DOHH2 (cell line): Measurements from ENCODE around the gene TANC1.

ENCODE experiments used
- H3F3A ChIP-seq: fragments of 200-600 bp; sonication (generic), shearing (Covaris generic); 2 replicates; pipeline ENCODE4 v1.6.0; 2016; ENCODE audit warnings: antibody characterized with exemption, mild to moderate bottlenecking; ENCODE audit not compliant: control insufficient read depth, insufficient read depth
- H3K27ac ChIP-seq: fragments of 200-600 bp; sonication (generic); 2 replicates; pipeline ENCODE4 v1.5.1; 2014; ENCODE audit warnings: low read depth, mild to moderate bottlenecking, low read length, moderate library complexity
- H3K27me3 ChIP-seq: fragments of 200-600 bp; sonication (generic); 2 replicates; pipeline ENCODE4 v1.6.1; 2014; ENCODE audit warnings: mild to moderate bottlenecking, low read length, mixed read lengths; ENCODE audit not compliant: control insufficient read depth
- H3K36me3 ChIP-seq: fragments of 200-600 bp; sonication (generic); 2 replicates; pipeline ENCODE4 v1.6.1; 2014; ENCODE audit warnings: mild to moderate bottlenecking, low read length, moderate library complexity, mixed read lengths; ENCODE audit not compliant: control insufficient read depth
- H3K4me1 ChIP-seq: fragments of 200-600 bp; sonication (generic); 2 replicates; pipeline ENCODE4 v1.6.1; 2014; ENCODE audit warnings: mild to moderate bottlenecking, low read length, mixed read lengths; ENCODE audit not compliant: control insufficient read depth
- H3K4me2 ChIP-seq: fragments of 200-600 bp; sonication (generic); 2 replicates; pipeline ENCODE4 v1.6.0; 2014; ENCODE audit warnings: mild to moderate bottlenecking, low read length, moderate library complexity
- H3K4me3 ChIP-seq: fragments of 200-600 bp; sonication (generic); 2 replicates; pipeline ENCODE4 v1.5.1; 2014; ENCODE audit warnings: mild to moderate bottlenecking, low read length, mixed read lengths
- H3K79me2 ChIP-seq: fragments of 200-600 bp; sonication (generic); 2 replicates; pipeline ENCODE4 v1.6.1; 2014; ENCODE audit warnings: mild to moderate bottlenecking, low read length, mixed read lengths; ENCODE audit not compliant: control insufficient read depth
- H3K9me2 ChIP-seq: fragments of 200-600 bp; sonication (generic); replicated peaks from 2 replicates; pipeline ENCODE4 v1.6.1; 2014; ENCODE audit warnings: mild to moderate bottlenecking, low read length, mixed read lengths; ENCODE audit not compliant: control insufficient read depth
- H3K9me3 ChIP-seq: fragments of 200-600 bp; sonication (generic); 2 replicates; pipeline ENCODE4 v1.6.1; 2014; ENCODE audit warnings: antibody characterized with exemption, low read length, mixed read lengths; ENCODE audit not compliant: control insufficient read depth, insufficient read depth
- H4K20me1 ChIP-seq: fragments of 200-600 bp; sonication (generic); 2 replicates; pipeline ENCODE4 v1.6.0; 2014; ENCODE audit warnings: low read depth, mild to moderate bottlenecking, antibody characterized with exemption, low read length, moderate library complexity; ENCODE audit not compliant: control insufficient read depth, insufficient read depth
- EZH2phosphoT487 ChIP-seq: fragments of 200-600 bp; sonication (generic); IDR thresholded peaks from 2 replicates; pipeline ENCODE4 v1.6.1; 2017; ENCODE audit warnings: borderline replicate concordance, mild to moderate bottlenecking, antibody characterized with exemption, low read length, moderate library complexity, mixed read lengths
- TF ChIP-seq, protein P1 (sequence below): fragments of 200-600 bp; sonication (generic); IDR thresholded peaks from one replicate; pipeline ENCODE4 v1.5.1; 2014; ENCODE audit warnings: antibody characterized with exemption, mild to moderate bottlenecking, low read depth, low read length; ENCODE audit not compliant: poor library complexity, severe bottlenecking

The TANC1 gene

DNA sequence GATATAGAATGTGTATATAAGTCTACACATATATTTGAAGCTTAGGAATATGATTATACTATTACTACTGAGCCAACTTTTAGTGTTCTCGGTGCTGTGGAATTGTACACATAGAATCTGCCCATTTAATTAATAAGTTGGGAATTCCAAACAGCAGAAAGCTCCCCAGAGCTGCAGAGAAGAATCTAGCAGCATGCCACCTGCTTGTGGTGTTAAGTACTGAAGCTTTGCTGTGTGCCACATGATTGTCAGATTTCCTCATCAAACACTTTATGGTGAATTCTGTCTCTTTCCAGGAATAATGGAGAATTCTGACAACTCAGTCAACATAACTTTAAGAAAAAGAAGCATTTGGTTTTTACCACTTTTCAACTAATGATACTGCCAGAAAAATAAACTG is 200.3 kb downstream of the TANC1 start:
- TF ChIP-seq, protein P1, sequence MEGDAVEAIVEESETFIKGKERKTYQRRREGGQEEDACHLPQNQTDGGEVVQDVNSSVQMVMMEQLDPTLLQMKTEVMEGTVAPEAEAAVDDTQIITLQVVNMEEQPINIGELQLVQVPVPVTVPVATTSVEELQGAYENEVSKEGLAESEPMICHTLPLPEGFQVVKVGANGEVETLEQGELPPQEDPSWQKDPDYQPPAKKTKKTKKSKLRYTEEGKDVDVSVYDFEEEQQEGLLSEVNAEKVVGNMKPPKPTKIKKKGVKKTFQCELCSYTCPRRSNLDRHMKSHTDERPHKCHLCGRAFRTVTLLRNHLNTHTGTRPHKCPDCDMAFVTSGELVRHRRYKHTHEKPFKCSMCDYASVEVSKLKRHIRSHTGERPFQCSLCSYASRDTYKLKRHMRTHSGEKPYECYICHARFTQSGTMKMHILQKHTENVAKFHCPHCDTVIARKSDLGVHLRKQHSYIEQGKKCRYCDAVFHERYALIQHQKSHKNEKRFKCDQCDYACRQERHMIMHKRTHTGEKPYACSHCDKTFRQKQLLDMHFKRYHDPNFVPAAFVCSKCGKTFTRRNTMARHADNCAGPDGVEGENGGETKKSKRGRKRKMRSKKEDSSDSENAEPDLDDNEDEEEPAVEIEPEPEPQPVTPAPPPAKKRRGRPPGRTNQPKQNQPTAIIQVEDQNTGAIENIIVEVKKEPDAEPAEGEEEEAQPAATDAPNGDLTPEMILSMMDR, result no peak
- TF ChIP-seq EZH2phosphoT487, result no peak
- no peaks in the 10 kb centered on the region for H3K27me3 ChIP-seq
- no peaks in the 10 kb centered on the region for H3K79me2 ChIP-seq
- H3K4me2 ChIP-seq, result no peak overlapping the region
- H4K20me1 ChIP-seq, result no peaks in the 10 kb centered on the region
- no peak overlapping the region for H3K4me3 ChIP-seq
- no peaks in the 10 kb centered on the region for H3K9me3 ChIP-seq
- H3K9me2 ChIP-seq, result no peaks in the 10 kb centered on the region
- no peaks in the 10 kb centered on the region for H3F3A ChIP-seq
- no peaks in the 10 kb centered on the region for H3K36me3 ChIP-seq
- H3K27ac ChIP-seq, result no peak overlapping the region
- 0 out of 2 replicates have a peak, but pooled peaks cover 2% of the 10 kb centered on the region for H3K4me1 ChIP-seq

DNA sequence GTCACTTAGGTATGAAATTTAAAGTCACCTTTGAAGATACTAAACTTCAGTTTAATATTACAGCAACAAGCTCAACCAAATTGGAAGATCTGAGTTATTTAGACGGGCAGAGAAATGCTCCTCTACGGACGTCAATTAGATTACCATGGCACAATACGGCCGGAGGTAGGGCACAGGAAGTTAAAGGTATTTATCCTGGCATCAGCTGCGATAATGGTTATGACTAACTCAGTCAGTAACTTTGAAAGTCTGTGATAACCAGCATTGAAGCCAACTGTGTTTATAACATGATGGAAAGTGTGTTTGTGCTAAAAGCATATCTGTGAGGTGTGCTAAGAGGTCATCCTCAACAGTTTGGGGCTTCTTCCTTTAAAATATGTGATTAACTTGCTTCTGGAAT is 200.7 kb downstream of the TANC1 start:
- H3K4me3 ChIP-seq, result no peak overlapping the region
- no peaks in the 10 kb centered on the region for H4K20me1 ChIP-seq
- no peaks in the 10 kb centered on the region for H3K9me3 ChIP-seq

DNA sequence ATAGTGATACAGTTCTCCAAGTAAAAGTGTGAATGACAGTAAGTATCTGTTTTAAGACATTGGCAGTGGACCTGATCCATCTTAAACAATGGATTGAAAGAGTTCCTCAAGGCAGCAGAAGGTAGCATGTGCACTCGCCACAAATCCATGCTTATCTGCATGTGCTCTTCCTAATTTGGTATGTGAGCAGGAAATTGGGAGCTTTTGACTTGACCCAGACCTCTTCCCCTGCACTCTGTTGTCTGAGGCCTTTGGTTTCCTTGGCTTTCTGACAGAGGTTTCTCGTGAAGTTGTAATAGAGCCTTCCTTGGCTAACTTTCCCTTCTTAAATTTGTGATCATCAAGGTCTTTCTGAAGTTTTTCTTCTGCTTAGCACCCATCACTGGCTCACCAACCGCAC is 204.0 kb downstream of the TANC1 start:
- H3F3A ChIP-seq, result no peaks in the 10 kb centered on the region
- H3K9me3 ChIP-seq, result no peaks in the 10 kb centered on the region
- no peak overlapping the region for H3K4me3 ChIP-seq
- no peak overlapping the region for H3K4me2 ChIP-seq
- no peaks in the 10 kb centered on the region for H4K20me1 ChIP-seq
- H3K4me1 ChIP-seq, result no peaks in the 10 kb centered on the region
- H3K27ac ChIP-seq, result no peak overlapping the region
- H3K9me2 ChIP-seq, result no peaks in the 10 kb centered on the region
- no peak for TF ChIP-seq EZH2phosphoT487
- TF ChIP-seq, protein P1, result no peak
- no peaks in the 10 kb centered on the region for H3K27me3 ChIP-seq
- no peaks in the 10 kb centered on the region for H3K36me3 ChIP-seq
- no peaks in the 10 kb centered on the region for H3K79me2 ChIP-seq

More for the DNA sequence above, 200.7 kb downstream of the TANC1 start:
- Histone ChIP-seq H3K79me2 (no peaks in the 10 kb centered on the region), H3F3A (no peaks in the 10 kb centered on the region), H3K27me3 (no peaks in the 10 kb centered on the region), H3K4me2 (no peak overlapping the region), H3K27ac (no peak overlapping the region), H3K36me3 (no peaks in the 10 kb centered on the region), H3K4me1 (no peaks in the 10 kb centered on the region), H3K9me2 (no peaks in the 10 kb centered on the region)
- no peak for TF ChIP-seq EZH2phosphoT487
- TF ChIP-seq, protein P1, result no peak

DNA sequence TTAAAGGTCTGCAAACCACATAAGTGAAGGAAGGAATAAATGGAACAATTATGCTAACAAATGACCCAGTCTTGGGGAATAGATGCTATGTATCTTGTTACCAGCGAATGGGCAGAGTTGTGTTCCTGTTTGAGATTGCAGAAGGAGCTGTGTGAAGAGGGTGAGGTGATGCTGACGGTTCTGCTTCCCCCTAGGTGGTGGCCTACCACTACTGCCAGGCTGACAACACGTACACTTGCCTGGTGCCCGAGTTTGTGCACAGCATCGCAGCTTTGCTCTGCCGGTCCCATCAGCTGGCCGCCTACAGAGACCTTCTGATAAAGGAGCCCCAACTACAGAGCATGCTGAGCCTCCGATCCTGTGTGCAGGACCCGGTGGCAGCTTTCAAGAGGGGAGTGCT is 206.3 kb downstream of the TANC1 start:
- Histone ChIP-seq H3K36me3 (no peaks in the 10 kb centered on the region), H3K4me3 (no peak overlapping the region), H3K9me3 (no peaks in the 10 kb centered on the region), H3K27ac (no peak overlapping the region), H3F3A (no peaks in the 10 kb centered on the region), H3K79me2 (no peaks in the 10 kb centered on the region), H3K4me2 (no peak overlapping the region), H4K20me1 (no peaks in the 10 kb centered on the region), H3K9me2 (no peaks in the 10 kb centered on the region), H3K27me3 (no peaks in the 10 kb centered on the region), H3K4me1 (no peaks in the 10 kb centered on the region)
- TF ChIP-seq, protein P1, result no peak
- no peak for TF ChIP-seq EZH2phosphoT487
